GM12872 (cell line): ENCODE measurements around the gene SNN.

Experiments
- TF ChIP-seq, protein P1 (sequence below): IDR thresholded peaks from 3 replicates; pipeline ENCODE4 v1.5.1; 2011; ENCODE audit warnings: low read depth, mild to moderate bottlenecking, low read length, moderate library complexity; ENCODE audit not compliant: insufficient read depth

Gene SNN

DNA sequence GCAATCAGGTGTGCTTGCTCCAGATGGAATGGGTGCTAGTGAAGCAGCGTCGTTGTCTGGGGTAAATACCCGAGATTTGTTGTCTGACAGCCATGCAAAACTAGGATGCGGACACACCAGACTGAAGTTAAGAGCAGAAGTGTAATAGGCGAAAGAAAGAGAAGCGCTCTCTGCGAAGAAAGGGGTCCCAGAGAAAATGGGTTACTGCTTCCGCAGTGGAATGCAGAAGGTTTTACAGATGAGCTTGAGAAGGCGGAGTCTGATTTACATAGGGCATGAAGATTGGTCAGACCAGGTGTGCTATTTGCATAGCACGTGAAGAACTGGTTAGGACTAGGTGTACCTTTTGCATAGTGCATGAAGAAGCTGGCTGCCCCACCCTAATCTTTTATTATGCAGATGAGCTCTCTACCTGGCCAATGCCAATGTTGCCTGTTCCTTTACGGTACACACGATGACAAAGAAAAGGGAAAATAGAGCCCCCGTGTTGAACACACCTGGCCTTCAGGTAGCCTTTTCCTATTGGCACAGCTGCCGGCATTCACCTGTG, 32.0 kb upstream of the SNN start:
- TF ChIP-seq, protein P1, sequence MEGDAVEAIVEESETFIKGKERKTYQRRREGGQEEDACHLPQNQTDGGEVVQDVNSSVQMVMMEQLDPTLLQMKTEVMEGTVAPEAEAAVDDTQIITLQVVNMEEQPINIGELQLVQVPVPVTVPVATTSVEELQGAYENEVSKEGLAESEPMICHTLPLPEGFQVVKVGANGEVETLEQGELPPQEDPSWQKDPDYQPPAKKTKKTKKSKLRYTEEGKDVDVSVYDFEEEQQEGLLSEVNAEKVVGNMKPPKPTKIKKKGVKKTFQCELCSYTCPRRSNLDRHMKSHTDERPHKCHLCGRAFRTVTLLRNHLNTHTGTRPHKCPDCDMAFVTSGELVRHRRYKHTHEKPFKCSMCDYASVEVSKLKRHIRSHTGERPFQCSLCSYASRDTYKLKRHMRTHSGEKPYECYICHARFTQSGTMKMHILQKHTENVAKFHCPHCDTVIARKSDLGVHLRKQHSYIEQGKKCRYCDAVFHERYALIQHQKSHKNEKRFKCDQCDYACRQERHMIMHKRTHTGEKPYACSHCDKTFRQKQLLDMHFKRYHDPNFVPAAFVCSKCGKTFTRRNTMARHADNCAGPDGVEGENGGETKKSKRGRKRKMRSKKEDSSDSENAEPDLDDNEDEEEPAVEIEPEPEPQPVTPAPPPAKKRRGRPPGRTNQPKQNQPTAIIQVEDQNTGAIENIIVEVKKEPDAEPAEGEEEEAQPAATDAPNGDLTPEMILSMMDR, result no peak

DNA sequence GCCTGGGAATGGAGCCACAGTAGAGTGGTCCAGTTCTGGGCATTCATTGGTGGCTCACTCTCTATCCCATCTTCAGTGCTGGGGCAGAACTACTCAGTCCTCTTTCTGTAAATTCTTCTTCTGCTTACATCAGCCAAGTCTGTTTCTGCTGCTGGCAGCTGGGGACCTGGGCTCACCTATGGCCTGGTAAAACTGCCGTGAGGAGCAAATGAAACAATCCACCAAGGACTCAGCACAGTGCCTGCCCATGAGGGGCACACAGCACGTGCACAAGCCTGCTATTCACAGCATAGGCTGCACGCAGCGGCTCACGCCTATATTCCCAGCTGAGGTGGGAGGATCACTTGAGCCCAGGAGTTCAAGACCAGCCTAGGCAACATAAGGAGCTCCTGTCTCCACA, 30.9 kb upstream of the SNN start:
- TF ChIP-seq, protein P1, result no peak

DNA sequence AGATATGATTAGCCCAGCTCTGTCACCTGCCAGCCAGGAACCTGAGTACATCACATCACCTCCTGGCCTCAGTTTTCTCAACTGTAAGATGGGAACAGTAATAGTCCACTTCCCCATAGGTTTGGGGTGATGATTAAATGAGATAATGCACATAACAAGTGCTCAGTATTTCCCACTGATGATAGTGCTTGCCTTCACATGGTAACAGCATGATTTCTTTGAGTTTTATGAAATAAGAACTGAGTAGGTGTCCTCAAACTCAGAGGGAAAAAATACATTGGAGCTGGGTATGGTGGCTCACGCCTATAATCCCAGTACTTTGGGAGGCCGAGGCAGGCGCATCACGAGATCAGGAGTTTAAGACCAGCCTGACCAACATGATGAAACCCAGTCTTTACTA, 30.1 kb upstream of the SNN start:
- TF ChIP-seq, protein P1, result no peak

DNA sequence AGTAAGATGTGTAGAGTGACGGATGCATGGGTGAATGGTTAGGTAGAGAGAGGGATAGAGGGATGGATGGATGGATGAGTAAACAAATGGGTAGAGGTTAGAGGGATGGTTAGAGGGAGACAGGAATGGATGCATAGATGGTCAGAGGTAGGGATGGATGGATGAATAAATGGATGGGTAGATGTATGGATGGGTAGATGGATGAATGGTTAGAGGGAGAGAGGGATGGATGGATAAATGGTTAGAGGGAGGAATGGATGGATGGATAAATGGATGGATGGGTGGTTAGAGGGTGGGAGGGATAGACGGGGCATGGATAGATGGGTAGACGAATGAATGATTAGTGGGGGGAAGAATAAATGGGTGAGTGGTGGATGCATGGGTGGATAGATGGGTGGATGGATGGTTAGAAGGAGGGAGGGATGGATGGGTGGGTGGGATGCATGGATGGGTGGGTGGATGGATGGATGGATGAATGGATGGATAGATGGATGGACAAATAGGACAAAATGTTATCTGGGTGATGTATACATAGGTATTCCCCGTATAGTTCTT, 29.2 kb upstream of the SNN start:
- TF ChIP-seq, protein P1, result no peak

DNA sequence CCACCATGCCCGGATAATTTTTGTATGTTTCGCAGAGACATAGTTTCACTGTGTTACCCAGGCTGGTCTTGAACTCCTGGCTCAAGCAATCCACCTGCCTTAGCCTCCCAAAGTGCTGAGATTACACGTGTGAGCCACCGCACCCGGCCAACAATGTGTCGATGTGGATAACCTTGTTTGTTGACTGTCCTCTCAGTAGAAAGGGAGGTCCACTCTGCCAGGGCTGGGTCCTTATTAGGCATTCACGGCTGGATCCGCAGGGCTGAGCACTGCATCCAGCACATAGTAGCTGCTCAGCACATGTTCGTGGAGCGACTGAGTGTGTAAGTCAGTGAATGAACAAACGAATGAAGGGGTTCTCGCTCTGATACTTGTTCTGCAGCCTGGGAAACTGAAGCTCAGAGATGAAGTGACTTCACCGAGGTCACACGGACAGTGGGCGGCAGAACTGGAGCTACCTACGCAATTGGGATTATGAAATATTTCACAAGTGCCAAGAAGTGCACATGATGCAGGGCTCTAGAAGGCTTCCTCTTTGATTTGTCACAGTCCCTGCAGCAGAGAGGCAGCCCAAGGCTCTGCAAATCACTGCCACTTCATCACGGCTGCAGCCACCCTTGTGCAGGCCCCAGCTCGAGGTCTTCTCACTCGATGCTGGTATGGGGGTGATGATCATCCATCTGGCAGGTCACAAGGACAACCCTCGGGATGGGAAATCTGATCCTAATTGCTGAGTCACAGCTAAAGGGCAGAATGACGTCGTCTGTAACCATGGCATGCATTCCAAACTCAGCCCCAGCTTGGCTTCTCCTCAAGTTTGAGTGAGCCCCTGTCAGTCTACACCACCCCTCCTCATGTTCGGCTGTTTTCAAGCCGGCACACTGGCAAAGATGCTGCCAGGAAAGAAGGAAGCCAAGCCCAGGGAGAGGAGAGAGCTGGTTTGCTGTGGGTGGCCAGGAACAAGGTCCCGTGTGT, 28.0 kb upstream of the SNN start:
- TF ChIP-seq, protein P1, result no peak

DNA sequence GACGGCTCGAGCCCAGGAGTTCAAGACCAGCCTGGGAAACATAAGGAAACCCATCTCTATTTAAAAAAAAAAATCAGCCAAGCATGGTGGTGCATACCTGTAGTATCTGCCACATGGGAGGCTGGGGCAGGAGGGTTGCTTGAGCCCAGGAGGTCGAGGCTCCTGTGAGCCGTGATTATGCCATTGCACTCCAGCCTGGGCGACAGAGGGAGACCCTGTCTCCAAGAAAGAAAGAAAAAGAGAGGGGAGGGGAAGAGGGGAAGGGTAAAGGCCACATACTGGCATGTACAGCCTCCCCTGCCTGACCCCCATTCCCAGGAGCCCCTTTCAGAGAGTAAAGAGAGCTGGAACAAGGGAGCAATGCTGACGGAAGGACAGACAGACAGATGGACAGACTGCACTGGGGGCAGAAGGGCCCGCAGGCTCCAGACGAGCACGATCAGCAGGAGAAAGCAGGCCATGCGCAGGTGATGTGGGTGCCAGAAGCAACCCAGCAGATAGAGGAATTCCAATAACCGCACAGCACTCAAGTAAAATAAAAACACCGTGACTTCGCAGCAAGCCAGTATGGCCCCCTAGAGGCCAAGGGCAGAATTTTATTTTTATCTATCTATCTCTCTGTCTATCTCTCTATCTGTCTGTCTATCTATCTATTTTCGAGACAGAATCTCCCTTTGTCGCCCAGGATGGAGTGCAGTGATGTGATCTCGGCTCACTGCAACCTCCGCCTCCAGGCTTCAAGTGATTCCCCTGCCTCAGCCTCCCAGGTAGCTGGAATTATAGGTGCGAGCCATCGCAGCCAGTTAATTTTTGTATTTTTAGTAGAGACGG, 27.1 kb upstream of the SNN start:
- TF ChIP-seq, protein P1, result peak; percentile 87

DNA sequence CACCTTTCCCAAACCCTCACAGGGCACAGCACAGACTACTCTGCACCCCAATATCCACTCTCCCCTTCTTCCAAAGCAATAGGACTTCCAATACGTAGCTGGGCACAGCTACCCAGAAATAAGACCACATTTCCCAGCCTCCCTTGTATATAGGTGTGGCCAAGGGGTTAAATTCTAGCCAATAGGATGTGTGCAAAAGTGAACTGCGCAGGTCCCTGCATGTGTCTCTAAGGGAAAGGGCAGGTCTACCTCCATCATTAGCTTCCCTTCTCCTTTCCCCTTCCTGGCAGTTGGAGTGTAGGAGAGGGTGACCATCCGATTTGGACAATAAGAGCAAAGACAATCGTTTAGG, 25.5 kb upstream of the SNN start:
- TF ChIP-seq, protein P1, result no peak
